MM.1S (cell line): Measurements from ENCODE around the gene LAG3.
A peak's percentile ranks its signal among the peaks of the same experiment; 100 is the strongest.

Source experiments
- DNase-seq: peaks from one replicate; pipeline ENCODE4 v3.0.0-alpha.2; 2015
- H2AFZ ChIP-seq: fragments of 300-600 bp; sonication (generic); 2 replicates; pipeline ENCODE4 v1.6.0; 2016; ENCODE audit warnings: antibody characterized with exemption, low read length
- H3F3A ChIP-seq: fragments of 300-600 bp; sonication (generic); 2 replicates; pipeline ENCODE4 v1.6.1; 2016; ENCODE audit warnings: mild to moderate bottlenecking, antibody characterized with exemption, low read length, moderate library complexity, mixed read lengths; ENCODE audit not compliant: insufficient read depth
- H3K27ac ChIP-seq: fragments of 300-600 bp; sonication (generic); 2 replicates; pipeline ENCODE4 v1.5.1; 2016; ENCODE audit warnings: mild to moderate bottlenecking, low read length
- H3K27me3 ChIP-seq: fragments of 300-600 bp; sonication (generic); replicated peaks from 2 replicates; pipeline ENCODE4 v1.6.0; 2016; ENCODE audit warnings: low read length; ENCODE audit not compliant: insufficient read depth
- H3K36me3 ChIP-seq: fragments of 300-600 bp; sonication (generic); replicated peaks from 2 replicates; pipeline ENCODE4 v1.6.1; 2016; ENCODE audit warnings: mild to moderate bottlenecking, low read length, mixed read lengths; ENCODE audit not compliant: insufficient read depth
- H3K4me1 ChIP-seq: fragments of 300-600 bp; sonication (generic); 2 replicates; pipeline ENCODE4 v1.6.1; 2016; ENCODE audit warnings: low read length, mixed read lengths
- H3K4me2 ChIP-seq: fragments of 300-600 bp; sonication (generic); 2 replicates; pipeline ENCODE4 v1.6.0; 2016; ENCODE audit warnings: low read depth, low read length
- H3K4me3 ChIP-seq: fragments of 300-600 bp; sonication (generic); 2 replicates; pipeline ENCODE4 v1.5.1; 2016; ENCODE audit warnings: low read length, mixed read lengths
- H3K79me2 ChIP-seq: fragments of 300-600 bp; sonication (generic); 2 replicates; pipeline ENCODE4 v1.6.1; 2016; ENCODE audit warnings: mixed run types, low read length, mixed read lengths
- H3K9ac ChIP-seq: fragments of 300-600 bp; sonication (generic); 2 replicates; pipeline ENCODE4 v1.6.1; 2016; ENCODE audit warnings: low read length, mixed read lengths
- H3K9me2 ChIP-seq: fragments of 300-600 bp; sonication (generic); replicated peaks from 2 replicates; pipeline ENCODE4 v1.6.1; 2016; ENCODE audit warnings: mild to moderate bottlenecking, low read length, mixed read lengths; ENCODE audit not compliant: insufficient read depth
- H3K9me3 ChIP-seq: fragments of 300-600 bp; sonication (generic); replicated peaks from 2 replicates; pipeline ENCODE4 v1.6.1; 2016; ENCODE audit warnings: mild to moderate bottlenecking, low read length, mixed read lengths; ENCODE audit not compliant: insufficient read depth
- H4K20me1 ChIP-seq: fragments of 300-600 bp; sonication (generic); 2 replicates; pipeline ENCODE4 v1.6.1; 2016; ENCODE audit warnings: mild to moderate bottlenecking, low read length, moderate library complexity, mixed read lengths; ENCODE audit not compliant: insufficient read depth
- EZH2 ChIP-seq: fragments of 300-600 bp; sonication (generic); optimal IDR thresholded peaks from 2 replicates; pipeline ENCODE3; 2017; ENCODE audit warnings: low read depth, mild to moderate bottlenecking, antibody characterized with exemption, low read length, mixed read lengths
- EZH2phosphoT487 ChIP-seq: fragments of 300-600 bp; sonication (generic); IDR thresholded peaks from 2 replicates; pipeline ENCODE4 v1.6.1; 2018; ENCODE audit warnings: antibody characterized with exemption, low read length
- TF ChIP-seq, protein P1 (sequence below): fragments of 300-600 bp; sonication (generic); IDR thresholded peaks from 2 replicates; pipeline ENCODE4 v1.5.1; 2016; ENCODE audit warnings: antibody characterized with exemption, low read length, mixed read lengths

LAG3 gene

GRCh38 chr12:6824901-6825381 lies 52.6 kb downstream of the LAG3 start:
- DNase-seq: no peak
- Histone ChIP-seq H3K4me2 (peak overlapping the region; percentile 13; the same call in 1 of the 2 replicates), H3K4me1 (peaks cover 4% of the 10 kb centered on the region; the same call in 1 of the 2 replicates), H3K4me3 (no peak overlapping the region), H2AFZ (no peak overlapping the region), H3K9me3 (no peaks in the 10 kb centered on the region), H3K9ac (no peak overlapping the region), H3K27me3 (peaks cover 93% of the 10 kb centered on the region), H4K20me1 (no peaks in the 10 kb centered on the region), H3K9me2 (no peaks in the 10 kb centered on the region), H3K36me3 (no peaks in the 10 kb centered on the region), H3F3A (no peaks in the 10 kb centered on the region), H3K27ac (no peak overlapping the region), H3K79me2 (no peaks in the 10 kb centered on the region)
- TF ChIP-seq, protein P1, sequence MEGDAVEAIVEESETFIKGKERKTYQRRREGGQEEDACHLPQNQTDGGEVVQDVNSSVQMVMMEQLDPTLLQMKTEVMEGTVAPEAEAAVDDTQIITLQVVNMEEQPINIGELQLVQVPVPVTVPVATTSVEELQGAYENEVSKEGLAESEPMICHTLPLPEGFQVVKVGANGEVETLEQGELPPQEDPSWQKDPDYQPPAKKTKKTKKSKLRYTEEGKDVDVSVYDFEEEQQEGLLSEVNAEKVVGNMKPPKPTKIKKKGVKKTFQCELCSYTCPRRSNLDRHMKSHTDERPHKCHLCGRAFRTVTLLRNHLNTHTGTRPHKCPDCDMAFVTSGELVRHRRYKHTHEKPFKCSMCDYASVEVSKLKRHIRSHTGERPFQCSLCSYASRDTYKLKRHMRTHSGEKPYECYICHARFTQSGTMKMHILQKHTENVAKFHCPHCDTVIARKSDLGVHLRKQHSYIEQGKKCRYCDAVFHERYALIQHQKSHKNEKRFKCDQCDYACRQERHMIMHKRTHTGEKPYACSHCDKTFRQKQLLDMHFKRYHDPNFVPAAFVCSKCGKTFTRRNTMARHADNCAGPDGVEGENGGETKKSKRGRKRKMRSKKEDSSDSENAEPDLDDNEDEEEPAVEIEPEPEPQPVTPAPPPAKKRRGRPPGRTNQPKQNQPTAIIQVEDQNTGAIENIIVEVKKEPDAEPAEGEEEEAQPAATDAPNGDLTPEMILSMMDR: no peak
- TF ChIP-seq EZH2phosphoT487 (no peak; the same call in 1 of the 2 replicates), EZH2 (no peak)

DNA sequence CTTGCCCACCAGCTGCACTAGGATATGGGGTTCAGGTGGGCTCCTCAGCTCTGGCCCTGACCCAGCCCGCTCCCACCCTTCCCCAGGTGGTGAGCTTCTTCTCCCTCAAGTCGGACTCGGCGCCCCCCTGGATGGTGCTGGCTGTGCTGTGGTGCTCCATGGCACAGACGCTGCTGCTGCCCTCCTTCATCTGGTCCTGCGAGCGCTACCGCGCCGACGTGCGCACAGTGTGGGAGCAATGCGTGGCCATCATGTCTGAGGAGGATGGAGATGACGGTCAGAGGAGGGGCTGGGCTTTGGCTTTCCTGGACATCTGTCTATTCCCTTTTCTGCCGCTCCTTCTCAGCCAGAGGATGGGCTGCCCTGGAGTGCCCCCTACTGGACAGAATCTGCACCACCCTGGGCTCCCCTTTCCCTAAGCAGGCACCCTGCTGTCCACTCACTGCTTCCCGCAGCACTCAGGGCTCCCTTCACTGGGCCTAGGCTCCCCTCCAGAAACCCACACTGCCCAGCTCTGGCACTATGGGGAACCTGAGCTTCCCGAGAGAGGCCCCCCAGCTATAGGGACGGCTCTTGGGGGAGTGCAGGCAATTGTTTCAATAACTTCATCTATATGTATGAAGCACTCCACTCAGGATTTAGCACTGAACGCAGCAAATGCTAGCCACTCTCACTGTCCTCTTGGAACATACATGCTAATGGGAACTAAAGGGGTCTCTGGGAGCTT lies 53.2 kb downstream of the LAG3 start:
- H3K27me3 ChIP-seq: peaks cover 93% of the 10 kb centered on the region
- no peaks in the 10 kb centered on the region for H3K9me3 ChIP-seq
- H3K4me3 ChIP-seq: no peak overlapping the region

GRCh38 chr12:6826125-6826733 lies 53.9 kb downstream of the LAG3 start:
- TF ChIP-seq, protein P1: no peak
- TF ChIP-seq EZH2phosphoT487: no peak
- TF ChIP-seq EZH2: no peak
- H3K4me2 ChIP-seq: no peak overlapping the region
- peaks cover 4% of the 10 kb centered on the region; the same call in 1 of the 2 replicates for H3K4me1 ChIP-seq

More for the DNA sequence above, 53.2 kb downstream of the LAG3 start:
- Histone ChIP-seq H3F3A (no peaks in the 10 kb centered on the region), H3K4me2 (peak overlapping the region; percentile 13; the same call in 1 of the 2 replicates), H2AFZ (no peak overlapping the region), H3K9ac (no peak overlapping the region), H4K20me1 (no peaks in the 10 kb centered on the region), H3K4me1 (peaks cover 4% of the 10 kb centered on the region; the same call in 1 of the 2 replicates), H3K36me3 (no peaks in the 10 kb centered on the region), H3K9me2 (no peaks in the 10 kb centered on the region), H3K79me2 (no peaks in the 10 kb centered on the region), H3K27ac (no peak overlapping the region)
- TF ChIP-seq EZH2: no peak
- TF ChIP-seq, protein P1: peak; percentile 87
- peak; percentile 63 for DNase-seq

More at GRCh38 chr12:6826125-6826733, 53.9 kb downstream of the LAG3 start:
- Histone ChIP-seq H3K36me3 (no peaks in the 10 kb centered on the region), H3F3A (no peaks in the 10 kb centered on the region), H3K4me3 (no peak overlapping the region), H3K9ac (no peak overlapping the region), H3K79me2 (no peaks in the 10 kb centered on the region), H3K9me3 (no peaks in the 10 kb centered on the region), H2AFZ (no peak overlapping the region), H3K27me3 (peaks cover 93% of the 10 kb centered on the region), H3K27ac (no peak overlapping the region), H4K20me1 (no peaks in the 10 kb centered on the region), H3K9me2 (no peaks in the 10 kb centered on the region)
- DNase-seq: no peak
